MM.1S (cell line): ENCODE data around the gene MMAB.

Experiments used
- DNase-seq: peaks from one replicate; pipeline ENCODE4 v3.0.0-alpha.2; 2015
- H2AFZ ChIP-seq: fragments of 300-600 bp; sonication (generic); 2 replicates; pipeline ENCODE4 v1.6.0; 2016; ENCODE audit warnings: antibody characterized with exemption, low read length
- H3F3A ChIP-seq: fragments of 300-600 bp; sonication (generic); 2 replicates; pipeline ENCODE4 v1.6.1; 2016; ENCODE audit warnings: mild to moderate bottlenecking, antibody characterized with exemption, low read length, moderate library complexity, mixed read lengths; ENCODE audit not compliant: insufficient read depth
- H3K27ac ChIP-seq: fragments of 300-600 bp; sonication (generic); 2 replicates; pipeline ENCODE4 v1.5.1; 2016; ENCODE audit warnings: mild to moderate bottlenecking, low read length
- H3K27me3 ChIP-seq: fragments of 300-600 bp; sonication (generic); replicated peaks from 2 replicates; pipeline ENCODE4 v1.6.0; 2016; ENCODE audit warnings: low read length; ENCODE audit not compliant: insufficient read depth
- H3K36me3 ChIP-seq: fragments of 300-600 bp; sonication (generic); replicated peaks from 2 replicates; pipeline ENCODE4 v1.6.1; 2016; ENCODE audit warnings: mild to moderate bottlenecking, low read length, mixed read lengths; ENCODE audit not compliant: insufficient read depth
- H3K4me1 ChIP-seq: fragments of 300-600 bp; sonication (generic); 2 replicates; pipeline ENCODE4 v1.6.1; 2016; ENCODE audit warnings: low read length, mixed read lengths
- H3K4me2 ChIP-seq: fragments of 300-600 bp; sonication (generic); 2 replicates; pipeline ENCODE4 v1.6.0; 2016; ENCODE audit warnings: low read depth, low read length
- H3K4me3 ChIP-seq: fragments of 300-600 bp; sonication (generic); 2 replicates; pipeline ENCODE4 v1.5.1; 2016; ENCODE audit warnings: low read length, mixed read lengths
- H3K79me2 ChIP-seq: fragments of 300-600 bp; sonication (generic); 2 replicates; pipeline ENCODE4 v1.6.1; 2016; ENCODE audit warnings: mixed run types, low read length, mixed read lengths
- H3K9ac ChIP-seq: fragments of 300-600 bp; sonication (generic); 2 replicates; pipeline ENCODE4 v1.6.1; 2016; ENCODE audit warnings: low read length, mixed read lengths
- H3K9me2 ChIP-seq: fragments of 300-600 bp; sonication (generic); replicated peaks from 2 replicates; pipeline ENCODE4 v1.6.1; 2016; ENCODE audit warnings: mild to moderate bottlenecking, low read length, mixed read lengths; ENCODE audit not compliant: insufficient read depth
- H3K9me3 ChIP-seq: fragments of 300-600 bp; sonication (generic); replicated peaks from 2 replicates; pipeline ENCODE4 v1.6.1; 2016; ENCODE audit warnings: mild to moderate bottlenecking, low read length, mixed read lengths; ENCODE audit not compliant: insufficient read depth
- H4K20me1 ChIP-seq: fragments of 300-600 bp; sonication (generic); 2 replicates; pipeline ENCODE4 v1.6.1; 2016; ENCODE audit warnings: mild to moderate bottlenecking, low read length, moderate library complexity, mixed read lengths; ENCODE audit not compliant: insufficient read depth
- CTCF ChIP-seq: fragments of 300-600 bp; sonication (generic); IDR thresholded peaks from 2 replicates; pipeline ENCODE4 v1.5.1; 2016; ENCODE audit warnings: antibody characterized with exemption, low read length, mixed read lengths
- EZH2 ChIP-seq: fragments of 300-600 bp; sonication (generic); optimal IDR thresholded peaks from 2 replicates; pipeline ENCODE3; 2017; ENCODE audit warnings: low read depth, mild to moderate bottlenecking, antibody characterized with exemption, low read length, mixed read lengths
- EZH2phosphoT487 ChIP-seq: fragments of 300-600 bp; sonication (generic); IDR thresholded peaks from 2 replicates; pipeline ENCODE4 v1.6.1; 2018; ENCODE audit warnings: antibody characterized with exemption, low read length

MMAB gene

DNA sequence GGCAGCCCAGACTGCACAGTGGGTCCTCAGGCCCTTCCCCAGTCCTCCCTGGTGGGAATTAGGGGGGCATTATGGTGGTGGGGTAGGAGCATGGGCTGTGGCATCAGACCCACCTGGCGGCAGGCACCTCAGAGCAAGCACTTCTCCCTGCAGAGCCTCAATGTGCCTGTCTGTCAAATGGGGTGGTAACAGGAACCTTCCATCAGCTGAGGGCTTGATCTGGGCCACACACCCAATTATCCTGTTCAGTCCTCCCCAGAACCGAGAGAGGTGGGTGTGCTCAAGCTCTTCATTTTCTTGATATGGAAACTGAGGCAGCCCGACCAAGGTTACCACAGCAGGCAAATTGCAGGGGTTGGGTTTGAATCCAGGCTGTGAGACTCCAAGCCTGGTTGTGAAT, 38.7 kb upstream of the MMAB start:
- H3K4me2 ChIP-seq = no peak overlapping the region
- no peak for TF ChIP-seq EZH2
- no peak for TF ChIP-seq EZH2phosphoT487
- TF ChIP-seq CTCF = no peak
- H3F3A ChIP-seq = no peaks in the 10 kb centered on the region
- H3K36me3 ChIP-seq = no peaks in the 10 kb centered on the region
- H2AFZ ChIP-seq = no peak overlapping the region
- no peak for DNase-seq
- no peaks in the 10 kb centered on the region for H4K20me1 ChIP-seq
- H3K4me1 ChIP-seq = no peaks in the 10 kb centered on the region
- peaks cover 12% of the 10 kb centered on the region; the same call in 1 of the 2 replicates for H3K27me3 ChIP-seq
- H3K9ac ChIP-seq = no peak overlapping the region
- no peaks in the 10 kb centered on the region for H3K9me2 ChIP-seq
- H3K9me3 ChIP-seq = no peaks in the 10 kb centered on the region
- no peak overlapping the region for H3K4me3 ChIP-seq
- no peaks in the 10 kb centered on the region for H3K79me2 ChIP-seq
- H3K27ac ChIP-seq = no peak overlapping the region

DNA sequence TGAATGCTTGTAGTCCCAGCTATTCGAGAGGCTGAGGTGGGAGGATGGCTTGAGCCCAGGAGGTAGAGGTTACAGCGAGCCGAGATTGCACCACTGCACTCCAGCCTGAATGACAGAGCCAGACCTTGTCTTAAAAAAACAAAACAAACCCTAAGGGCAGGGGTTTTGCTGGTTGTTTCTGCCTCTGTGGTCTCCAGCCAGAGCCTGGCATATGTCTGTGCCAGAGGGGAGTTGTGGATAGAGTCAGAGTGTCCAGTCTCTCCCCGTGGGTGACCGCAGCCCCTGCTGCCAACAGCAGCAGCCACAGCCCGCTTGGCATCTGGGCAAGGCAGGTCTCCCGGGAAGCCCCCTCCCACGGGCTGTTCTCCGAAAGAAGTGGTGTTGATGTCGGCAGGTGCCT, 37.9 kb upstream of the MMAB start:
- Histone ChIP-seq H3K9me3 (no peaks in the 10 kb centered on the region), H4K20me1 (no peaks in the 10 kb centered on the region)
- TF ChIP-seq CTCF (no peak), EZH2 (no peak)

GRCh38 chr12:109610523-109610922, 37.2 kb upstream of the MMAB start:
- H3F3A ChIP-seq = no peaks in the 10 kb centered on the region
- peaks cover 6% of the 10 kb centered on the region; the same call in 1 of the 2 replicates for H3K27me3 ChIP-seq
- H3K27ac ChIP-seq = no peak overlapping the region
- H3K36me3 ChIP-seq = no peaks in the 10 kb centered on the region
- TF ChIP-seq EZH2 = no peak
- no peak for TF ChIP-seq EZH2phosphoT487
- TF ChIP-seq CTCF = no peak
- no peak overlapping the region for H3K9ac ChIP-seq
- no peak for DNase-seq
- H3K79me2 ChIP-seq = no peaks in the 10 kb centered on the region
- H4K20me1 ChIP-seq = no peaks in the 10 kb centered on the region
- no peak overlapping the region for H3K4me3 ChIP-seq
- H3K4me2 ChIP-seq = no peak overlapping the region
- no peaks in the 10 kb centered on the region for H3K4me1 ChIP-seq
- no peak overlapping the region for H2AFZ ChIP-seq
- H3K9me2 ChIP-seq = no peaks in the 10 kb centered on the region
- no peaks in the 10 kb centered on the region for H3K9me3 ChIP-seq

More for the DNA sequence above, 37.9 kb upstream of the MMAB start:
- Histone ChIP-seq H3K27ac (no peak overlapping the region), H3K9ac (no peak overlapping the region), H3K4me2 (no peak overlapping the region), H3K4me3 (no peak overlapping the region), H2AFZ (no peak overlapping the region), H3F3A (no peaks in the 10 kb centered on the region), H3K79me2 (no peaks in the 10 kb centered on the region), H3K36me3 (no peaks in the 10 kb centered on the region), H3K9me2 (no peaks in the 10 kb centered on the region), H3K4me1 (no peaks in the 10 kb centered on the region), H3K27me3 (peaks cover 12% of the 10 kb centered on the region; the same call in 1 of the 2 replicates)
- no peak for DNase-seq
